ENCODE results near the gene HEATR5B. TPM values are rescaled to one million over a fixed set of nuclear protein-coding genes. Genes with fewer than 3 reads are reported as not detected.

The HEATR5B gene
- total and polyA plus RNA-seq, 2 of the 8 experiments (the other 6 are each of a cell fraction or from before 2014, with no cell fraction given), result 7.0 to 12.6 TPM

DNA sequence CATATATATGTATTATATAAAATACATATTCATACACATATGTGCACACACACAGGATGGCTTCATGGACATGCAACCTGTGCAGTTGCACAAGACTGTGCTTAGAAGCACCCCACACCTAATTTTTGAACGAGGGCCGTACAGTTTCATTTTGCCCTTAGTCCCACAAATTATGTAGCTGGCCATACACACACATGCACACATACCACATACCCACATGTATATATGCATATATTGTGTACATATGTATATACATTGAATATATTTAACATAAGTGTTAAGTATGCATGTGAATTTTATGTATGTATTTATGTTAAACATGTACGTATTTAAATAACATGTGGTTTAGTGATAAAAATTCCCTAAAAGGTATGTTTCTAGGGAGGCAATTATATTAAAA is 18.4 kb upstream of the HEATR5B start (continued):
- TF ChIP-seq RFX5 (IDR thresholded peaks at IDR 0.05; ENCODE audit: borderline replicate concordance, low read depth, low read length) (no peak), BACH1 (IDR thresholded peaks at IDR 0.05; ENCODE audit: low read length) (no peak)

Data from H1 (cell line).